ENCODE measurements around the gene CDC42BPB.

CDC42BPB gene

GRCh38 chr14:102984336-102985102 is 72.8 kb downstream of the CDC42BPB start:
- DNase-seq = no peak

DNA sequence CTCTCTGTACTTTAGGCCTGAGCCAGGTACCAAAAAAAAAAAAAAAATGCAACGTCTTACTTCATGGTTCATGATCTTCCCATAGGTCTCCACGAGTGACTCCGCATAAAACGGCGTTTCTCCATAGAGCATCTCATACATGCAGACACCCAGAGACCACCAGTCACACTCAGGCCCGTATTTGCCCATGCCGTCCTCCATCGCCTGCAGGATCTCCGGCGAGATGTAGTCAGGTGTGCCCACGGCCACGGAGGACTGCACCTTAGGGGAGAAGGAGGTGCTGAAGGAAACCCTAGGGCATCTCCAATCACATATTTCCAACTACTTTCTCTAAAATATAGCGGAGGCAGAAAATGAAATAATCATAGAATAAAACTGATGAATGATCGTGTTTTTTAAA is 73.9 kb downstream of the CDC42BPB start:
- no peak for DNase-seq

- no peak for DNase-seq
Observed at GRCh38 chr14:102982852-102983470, 74.4 kb downstream of the CDC42BPB start.

DNA sequence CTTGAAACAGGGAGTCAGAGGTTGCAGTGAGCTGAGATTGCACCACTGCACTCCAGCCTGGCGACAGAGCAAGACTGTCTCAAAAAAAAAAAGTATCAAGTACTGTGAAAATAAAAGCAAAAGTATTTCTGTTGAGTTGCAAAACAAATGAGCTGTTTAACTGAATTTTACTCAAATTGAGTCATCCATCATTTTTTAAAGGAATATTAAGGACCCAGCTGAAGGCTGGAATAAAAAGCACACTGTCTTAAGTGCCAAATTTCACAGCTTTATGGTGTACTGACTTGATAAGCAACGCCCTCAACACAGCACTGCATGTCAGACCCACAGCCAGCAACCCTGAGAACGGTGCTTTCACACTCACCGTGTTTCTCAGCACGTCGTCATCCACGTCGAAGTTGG is 76.9 kb downstream of the CDC42BPB start:
- no peak for DNase-seq

GRCh38 chr14:102979406-102979805 is 77.9 kb downstream of the CDC42BPB start:
- DNase-seq = no peak

- DNase-seq = no peak
Observed at GRCh38 chr14:102977475-102977874, 79.9 kb downstream of the CDC42BPB start.

DNA sequence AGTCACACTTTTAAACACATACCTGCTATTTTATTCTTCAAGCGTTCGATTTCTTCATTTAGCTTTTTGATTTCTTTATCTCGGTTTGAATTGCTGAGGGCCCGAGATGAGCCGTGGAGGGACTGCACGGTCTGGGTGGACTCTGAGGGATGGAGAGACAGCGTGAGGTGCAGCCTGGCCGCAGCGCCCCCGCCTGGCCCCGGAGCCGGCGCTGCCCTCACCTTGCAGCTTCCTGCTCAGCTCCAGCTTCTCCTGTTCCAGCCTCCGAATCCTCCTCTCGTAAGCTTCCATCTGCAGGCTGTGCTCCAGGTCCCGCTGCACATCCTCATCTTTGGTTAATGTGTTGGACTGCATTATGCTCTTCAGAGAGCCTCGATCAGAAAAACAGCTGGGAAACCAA is 81.7 kb downstream of the CDC42BPB start:
- no peak for DNase-seq

DNA sequence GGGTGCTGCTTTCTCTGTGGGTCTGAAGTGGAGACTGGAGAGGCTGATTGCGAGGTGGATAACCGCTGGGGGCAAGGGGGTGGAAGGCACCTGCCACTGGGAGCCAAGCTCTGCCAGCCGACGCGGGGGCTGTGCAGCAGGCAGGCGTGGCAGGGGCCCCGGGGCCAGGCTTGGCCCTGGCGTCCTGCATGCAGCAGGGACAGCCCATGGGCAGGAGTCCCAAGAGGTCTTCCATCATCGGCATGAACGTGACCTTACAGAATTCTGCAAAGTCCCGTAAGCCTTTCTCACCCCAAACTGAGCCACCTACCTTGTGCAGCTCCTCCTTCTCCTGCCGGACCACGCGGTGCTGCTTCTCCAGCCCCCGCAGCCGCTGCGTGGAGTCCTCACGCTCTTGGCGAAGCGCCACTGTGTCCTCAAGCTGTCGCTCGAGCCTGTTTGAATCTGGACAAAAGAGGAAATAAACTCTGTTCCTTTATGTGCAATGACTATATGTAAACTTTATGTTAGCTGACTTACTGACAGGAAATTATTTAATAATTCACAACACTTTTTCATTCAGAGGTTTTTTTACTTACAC is 83.6 kb downstream of the CDC42BPB start:
- no peak for DNase-seq

DNA sequence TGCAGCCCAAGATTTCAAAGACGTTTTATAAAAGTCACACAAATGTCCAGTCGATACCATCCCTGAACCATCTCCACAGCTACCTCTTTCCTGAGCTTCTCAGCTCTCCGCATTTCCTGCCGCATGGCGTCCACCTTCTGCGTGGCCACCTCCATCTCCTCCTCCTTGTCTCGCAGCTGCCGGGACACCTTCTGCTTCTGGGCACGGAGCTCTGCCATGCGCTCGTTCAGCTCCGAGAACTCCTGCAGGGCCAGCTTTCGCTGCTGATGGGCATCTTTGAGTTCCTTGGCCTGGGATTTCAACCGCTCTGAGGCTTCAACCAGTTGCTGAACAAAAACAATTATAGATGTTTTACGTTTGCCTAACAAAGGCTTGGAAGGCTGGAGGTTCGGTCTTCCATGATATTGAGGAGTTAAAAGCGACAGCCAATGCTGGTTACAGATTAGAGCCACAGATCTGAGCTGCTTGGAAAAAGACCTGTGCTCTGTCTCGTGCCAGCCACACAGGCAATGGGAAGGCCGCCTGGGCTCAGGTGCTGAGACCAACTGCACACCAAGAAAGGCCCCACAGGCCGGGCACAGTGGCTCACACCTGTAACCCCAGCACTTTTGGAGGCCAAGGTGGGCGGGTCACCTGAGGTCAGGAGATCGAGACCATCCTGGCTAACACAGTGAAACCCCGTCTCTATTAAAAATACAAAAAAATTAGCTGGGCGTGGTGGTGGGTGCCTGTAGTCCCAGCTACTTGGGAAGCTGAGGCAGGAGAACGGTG is 85.3 kb downstream of the CDC42BPB start:
- no peak for DNase-seq

DNA sequence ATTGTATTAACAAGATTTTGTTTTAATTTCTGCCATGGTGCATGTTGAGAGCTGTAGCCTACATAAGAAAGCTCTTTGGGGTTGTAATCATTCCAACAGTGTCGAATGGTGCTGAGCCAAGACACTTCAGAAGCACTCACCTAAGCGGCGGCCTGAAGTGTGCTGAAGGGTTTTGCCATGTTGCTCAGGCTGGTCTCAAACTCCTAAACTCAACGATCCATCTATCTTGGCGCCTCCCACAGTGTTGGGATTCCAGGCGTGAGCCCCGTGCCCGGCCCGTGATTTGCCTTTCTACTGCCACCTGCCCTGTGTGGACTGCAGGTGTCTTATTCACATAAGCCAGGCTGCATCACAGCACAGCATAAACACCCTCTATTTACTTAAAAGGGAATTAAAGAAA is 86.0 kb downstream of the CDC42BPB start:
- DNase-seq = no peak

DNA sequence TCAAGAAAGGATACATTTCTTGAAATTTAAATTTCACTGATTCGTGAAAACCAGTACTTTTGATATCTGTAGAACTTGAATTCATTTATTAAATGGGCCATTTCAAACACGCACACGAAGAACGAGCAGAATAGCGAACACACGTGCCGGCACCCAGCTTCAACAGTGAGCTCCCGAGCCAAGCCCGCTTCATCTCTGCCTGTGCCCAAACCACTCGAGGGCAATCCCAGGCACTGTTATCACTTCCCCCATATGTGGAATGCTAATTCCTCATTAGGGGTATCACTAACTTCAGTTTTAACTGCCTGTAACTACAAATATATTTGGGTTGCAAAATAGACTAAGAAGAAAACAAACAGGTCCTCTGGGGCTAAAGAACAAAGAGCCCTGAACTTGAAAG is 86.9 kb downstream of the CDC42BPB start:
- no peak for DNase-seq

DNA sequence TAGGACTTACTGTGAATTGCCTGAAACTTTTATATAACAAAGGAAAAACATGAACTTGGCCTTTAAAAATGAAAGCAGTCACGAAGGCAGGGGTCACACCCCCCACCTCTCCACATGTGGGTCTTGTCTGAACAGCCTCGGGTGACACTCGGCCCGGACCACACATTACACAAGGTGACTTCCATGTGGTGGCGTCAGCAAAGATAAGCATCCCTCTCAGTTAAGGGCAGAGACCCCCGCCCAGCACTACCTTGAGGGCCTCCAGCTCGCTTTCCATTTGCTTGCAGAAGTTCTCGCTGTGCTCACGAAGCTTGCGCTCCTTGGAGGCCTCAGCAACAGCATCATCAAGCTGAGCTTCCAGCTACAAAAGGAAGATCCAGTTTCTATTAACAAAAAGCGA is 87.4 kb downstream of the CDC42BPB start:
- DNase-seq = no peak

DNA sequence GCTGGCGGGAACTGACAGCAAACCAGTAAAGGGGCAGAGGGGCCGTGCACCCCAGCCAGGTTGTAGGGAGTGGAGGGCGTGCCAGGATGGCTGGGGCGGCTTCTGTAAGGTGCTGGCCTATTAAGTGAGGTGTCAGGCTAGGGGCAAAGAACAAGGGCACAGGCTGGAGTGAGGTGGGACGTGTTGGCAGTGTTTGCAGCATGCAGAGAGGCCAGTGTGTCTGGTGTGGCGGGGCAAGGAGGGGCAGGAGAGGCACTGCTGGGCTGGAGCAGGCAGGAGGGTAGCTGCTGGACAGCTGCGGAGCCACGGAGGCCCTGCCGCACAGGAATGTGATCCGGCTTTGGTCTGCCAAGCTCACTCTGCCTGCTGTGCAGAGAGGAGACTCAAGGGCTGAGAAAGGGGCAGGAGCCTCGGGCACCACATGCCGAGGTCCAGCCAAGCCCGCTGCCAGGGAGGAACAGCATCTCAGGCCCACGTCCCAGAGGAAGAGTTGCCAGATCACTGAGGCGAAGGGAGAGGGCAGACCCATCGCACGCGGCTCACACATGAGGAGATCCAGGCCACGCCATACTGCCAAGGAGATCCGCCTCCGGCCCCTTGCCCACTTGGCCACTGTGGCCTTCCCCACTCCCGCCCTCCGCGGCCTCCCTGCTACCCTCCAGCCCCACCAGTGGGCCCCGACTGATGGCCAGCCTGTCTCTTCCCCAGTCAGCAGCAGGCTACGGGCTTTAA is 88.1 kb downstream of the CDC42BPB start:
- DNase-seq = no peak

GRCh38 chr14:102968306-102968705 is 89.0 kb downstream of the CDC42BPB start:
- DNase-seq = no peak

- no peak for DNase-seq
Observed at GRCh38 chr14:102967506-102967795, 89.9 kb downstream of the CDC42BPB start.

DNA sequence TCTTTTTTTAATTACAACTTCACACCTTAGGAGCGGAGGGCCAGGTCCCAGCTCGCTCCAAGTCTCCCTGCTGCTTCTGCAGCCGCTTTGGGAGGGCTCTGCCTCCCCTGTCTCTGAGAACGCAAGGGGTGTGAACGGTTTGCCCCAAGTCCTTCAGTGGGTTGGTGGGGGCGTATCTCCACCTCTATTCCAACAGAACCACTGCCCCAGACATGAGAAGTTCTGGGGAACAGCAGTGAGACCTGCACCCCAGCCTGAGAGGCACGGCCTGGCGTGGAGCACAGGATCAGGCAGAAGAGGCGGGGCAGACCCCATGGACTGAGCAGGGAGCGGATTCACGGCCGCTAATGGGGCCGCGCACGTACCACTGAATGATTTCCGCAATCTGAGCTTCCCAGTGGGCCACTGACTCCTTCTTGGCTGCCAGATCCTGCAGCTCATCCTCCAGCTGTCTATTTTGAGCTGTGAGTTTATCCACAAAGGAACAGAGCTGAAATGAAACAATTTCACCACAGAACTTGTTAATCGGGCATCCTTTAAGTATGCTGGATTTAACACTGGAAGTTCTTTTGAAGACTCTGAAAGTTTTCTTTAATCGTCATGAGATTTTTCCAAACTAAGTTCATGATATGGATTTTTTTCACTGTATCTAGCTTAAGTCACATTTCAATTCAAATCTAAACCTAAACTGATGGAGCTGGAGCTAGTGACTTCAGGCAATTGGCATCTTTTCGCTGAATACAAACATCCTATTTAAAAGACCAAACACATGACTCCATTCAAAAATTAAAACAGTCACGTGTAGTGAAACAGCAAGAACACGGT is 90.5 kb downstream of the CDC42BPB start:
- DNase-seq = no peak

GRCh38 chr14:102965971-102966655 is 91.2 kb downstream of the CDC42BPB start:
- no peak for DNase-seq

GRCh38 chr14:102965282-102965681 is 92.1 kb downstream of the CDC42BPB start:
- DNase-seq = no peak

GRCh38 chr14:102964152-102964730 is 93.1 kb downstream of the CDC42BPB start:
- no peak for DNase-seq

- no peak for DNase-seq
Observed at GRCh38 chr14:102962111-102962627, 95.2 kb downstream of the CDC42BPB start.

DNA sequence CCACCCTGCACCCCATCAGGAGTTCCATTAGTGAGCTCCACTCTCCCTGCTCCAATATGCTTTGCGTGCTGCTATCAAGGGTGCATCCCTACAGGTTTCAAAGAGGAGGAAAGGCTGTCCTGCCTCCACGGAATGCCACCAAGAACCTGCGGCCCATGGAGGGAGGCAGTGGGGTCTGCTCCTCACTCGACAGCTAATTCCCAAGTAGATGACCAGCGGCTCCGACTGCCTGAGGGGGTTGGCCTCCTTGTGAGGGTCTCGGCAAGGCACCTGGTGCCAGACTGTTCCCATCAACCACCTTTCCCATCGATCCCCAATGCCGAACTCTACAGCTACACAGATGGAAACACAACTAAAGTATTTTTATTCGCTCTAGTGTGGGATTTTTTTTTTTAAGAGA is 98.9 kb downstream of the CDC42BPB start:
- DNase-seq = no peak

Measured in activated naive CD4-positive, alpha-beta T cell treated with Interleukin-2 at 50 U/mL for 16 hours (primary cell).